GM18517 (cell line): ENCODE measurements around the gene DPF3.

Source experiments
- ATAC-seq: cut with Tn5 transposase; IDR thresholded peaks from one replicate; pipeline ENCODE4 v1.9.1; 2021; ENCODE audit warnings: mild to moderate bottlenecking, moderate library complexity; ENCODE audit not compliant: unreplicated experiment

Gene DPF3

DNA sequence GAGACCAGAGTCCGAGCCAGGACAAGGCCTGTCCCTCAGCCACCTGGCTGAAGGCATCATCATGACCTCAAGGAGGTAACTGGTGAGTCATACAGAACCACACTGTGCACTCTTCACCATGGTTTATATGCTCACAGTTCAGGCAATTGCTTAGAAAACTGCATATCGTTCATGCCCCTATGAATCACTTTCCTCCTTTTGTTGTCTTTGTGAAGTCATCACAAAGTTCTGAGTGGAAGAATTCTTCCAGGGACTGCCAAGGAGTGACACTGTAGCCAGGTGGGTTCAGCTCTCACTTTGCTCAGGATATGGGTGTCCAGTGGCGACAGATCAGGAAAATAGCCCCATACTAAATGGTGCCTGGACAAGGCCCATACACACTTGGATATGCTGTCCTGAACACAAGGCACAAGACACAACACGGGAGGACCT is 92.5 kb downstream of the DPF3 start:
- no peak for ATAC-seq

DNA sequence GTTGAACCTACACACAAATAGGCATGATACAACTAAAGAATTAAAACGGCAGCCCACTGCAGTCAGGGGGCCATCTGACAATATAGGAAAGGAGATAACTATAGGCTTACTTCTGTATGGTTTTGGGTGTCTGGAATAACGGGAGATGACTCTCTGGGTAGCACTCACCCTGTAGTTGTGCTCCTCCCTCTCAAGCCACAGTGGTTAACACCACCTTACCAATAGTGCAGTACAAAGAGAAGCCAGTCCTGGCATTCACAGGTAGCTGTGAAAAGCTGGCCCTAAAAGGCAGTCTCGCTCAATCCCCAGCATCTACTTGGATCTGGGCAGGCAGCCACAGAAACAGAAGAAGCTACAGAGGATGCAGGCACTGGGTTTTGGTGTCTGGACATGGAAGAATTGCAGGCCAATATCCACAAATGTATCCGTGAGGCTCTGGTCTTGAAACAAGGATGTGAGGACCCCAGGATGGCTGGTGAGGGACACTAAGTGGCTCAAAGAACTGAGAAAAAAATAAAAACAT is 93.0 kb downstream of the DPF3 start:
- no peak for ATAC-seq

DNA sequence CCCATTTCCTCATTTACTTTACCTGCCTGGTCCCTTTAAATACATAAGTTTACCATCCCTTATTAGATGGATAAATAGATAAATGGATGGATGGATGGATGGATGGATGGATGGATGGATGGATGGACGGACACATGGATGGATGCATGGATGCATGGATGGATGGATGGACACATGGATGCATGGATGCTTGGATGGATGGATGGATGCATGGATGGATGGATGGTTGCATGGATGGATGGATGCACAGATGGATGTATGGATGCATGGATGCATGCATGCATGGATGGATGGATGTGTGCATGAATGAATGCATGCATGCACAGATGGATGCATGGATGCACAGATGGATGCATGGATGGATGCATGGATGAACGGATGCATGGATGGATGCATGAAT is 93.6 kb downstream of the DPF3 start:
- ATAC-seq: no peak

GRCh38 chr14:72796935-72797334 is 97.0 kb downstream of the DPF3 start:
- ATAC-seq: no peak

- ATAC-seq: no peak
Observed at GRCh38 chr14:72793156-72793939, 100.6 kb downstream of the DPF3 start.

- ATAC-seq: no peak
Observed at GRCh38 chr14:72792051-72792788, 101.7 kb downstream of the DPF3 start.

GRCh38 chr14:72790887-72791566 is 102.9 kb downstream of the DPF3 start:
- no peak for ATAC-seq

DNA sequence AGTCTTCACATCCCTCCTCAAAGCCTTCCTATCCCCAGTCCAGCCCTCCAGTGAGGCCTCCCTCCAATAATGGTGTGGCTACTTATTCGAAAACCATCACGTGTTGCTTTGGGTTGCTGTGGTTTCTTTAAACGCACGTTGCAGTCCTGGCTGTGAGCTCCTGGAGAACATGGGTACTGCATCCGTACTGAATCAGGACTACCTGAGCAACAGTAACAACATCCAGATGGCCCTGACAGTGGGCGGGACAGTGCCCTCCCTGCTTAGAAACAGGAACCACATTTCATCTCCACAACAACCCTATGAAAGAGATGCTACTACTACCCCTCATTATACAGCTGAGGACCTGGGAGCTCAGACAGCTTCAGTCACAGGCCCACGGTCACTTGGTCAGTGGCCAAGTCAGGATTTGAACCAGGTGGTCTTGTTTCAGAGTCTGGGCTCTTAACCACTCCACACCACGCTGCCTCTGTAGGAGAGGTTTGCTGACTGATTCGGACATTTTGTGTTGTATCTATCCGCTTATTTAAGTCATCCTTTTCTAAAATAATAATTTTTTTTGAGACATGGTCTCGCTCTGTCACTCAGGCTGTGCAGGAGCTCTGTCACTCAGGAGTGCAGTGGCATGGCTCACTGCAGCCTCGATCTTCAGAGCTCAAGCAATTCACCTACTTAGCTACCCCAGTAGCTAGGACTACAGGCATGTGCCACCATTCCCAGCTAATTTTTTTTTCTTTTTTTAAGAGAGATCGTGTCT is 104.8 kb downstream of the DPF3 start:
- no peak for ATAC-seq

DNA sequence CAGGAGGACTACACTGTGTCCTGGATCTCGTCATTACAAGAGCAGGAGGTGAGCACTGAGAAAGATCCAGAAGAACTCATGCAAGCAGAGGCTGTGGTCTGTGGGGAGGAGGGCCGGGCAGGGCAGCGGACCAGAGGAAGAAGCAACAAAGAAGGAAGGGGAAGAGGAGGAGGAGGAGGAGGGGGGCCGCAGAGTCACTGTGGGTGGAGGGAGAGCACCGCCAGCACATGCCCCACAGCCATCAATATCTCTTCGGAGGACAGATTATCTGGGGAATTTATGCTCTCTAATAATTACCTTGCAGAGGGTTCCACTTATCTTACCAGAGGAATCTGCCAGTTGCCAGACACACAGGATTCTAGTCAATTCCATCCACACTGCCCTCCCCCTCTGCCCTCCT is 105.6 kb downstream of the DPF3 start:
- ATAC-seq: no peak

GRCh38 chr14:72787841-72788240 is 106.1 kb downstream of the DPF3 start:
- ATAC-seq: no peak

GRCh38 chr14:72786378-72787350 is 107.2 kb downstream of the DPF3 start:
- ATAC-seq: no peak

DNA sequence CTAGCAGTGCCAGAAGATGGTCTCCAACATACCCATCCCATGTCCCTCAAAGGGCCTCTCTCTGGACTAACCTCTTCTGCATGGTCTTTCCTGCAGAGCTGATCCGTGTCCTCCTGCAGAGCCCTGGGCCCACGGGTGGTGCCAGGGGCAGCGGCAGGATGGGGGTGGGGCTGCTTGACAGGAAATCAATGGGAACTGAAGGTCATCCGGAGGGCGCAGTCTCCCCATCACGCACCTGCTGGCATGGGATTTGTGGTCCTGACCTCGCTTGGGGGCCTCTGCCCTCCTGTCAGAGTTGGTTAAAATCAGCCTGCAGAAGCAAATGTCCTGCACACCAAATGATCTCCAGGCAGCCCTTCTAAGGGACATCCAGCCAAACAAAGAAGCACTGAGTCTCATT is 110.2 kb downstream of the DPF3 start:
- ATAC-seq: no peak

GRCh38 chr14:72782817-72783216 is 111.1 kb downstream of the DPF3 start:
- no peak for ATAC-seq

DNA sequence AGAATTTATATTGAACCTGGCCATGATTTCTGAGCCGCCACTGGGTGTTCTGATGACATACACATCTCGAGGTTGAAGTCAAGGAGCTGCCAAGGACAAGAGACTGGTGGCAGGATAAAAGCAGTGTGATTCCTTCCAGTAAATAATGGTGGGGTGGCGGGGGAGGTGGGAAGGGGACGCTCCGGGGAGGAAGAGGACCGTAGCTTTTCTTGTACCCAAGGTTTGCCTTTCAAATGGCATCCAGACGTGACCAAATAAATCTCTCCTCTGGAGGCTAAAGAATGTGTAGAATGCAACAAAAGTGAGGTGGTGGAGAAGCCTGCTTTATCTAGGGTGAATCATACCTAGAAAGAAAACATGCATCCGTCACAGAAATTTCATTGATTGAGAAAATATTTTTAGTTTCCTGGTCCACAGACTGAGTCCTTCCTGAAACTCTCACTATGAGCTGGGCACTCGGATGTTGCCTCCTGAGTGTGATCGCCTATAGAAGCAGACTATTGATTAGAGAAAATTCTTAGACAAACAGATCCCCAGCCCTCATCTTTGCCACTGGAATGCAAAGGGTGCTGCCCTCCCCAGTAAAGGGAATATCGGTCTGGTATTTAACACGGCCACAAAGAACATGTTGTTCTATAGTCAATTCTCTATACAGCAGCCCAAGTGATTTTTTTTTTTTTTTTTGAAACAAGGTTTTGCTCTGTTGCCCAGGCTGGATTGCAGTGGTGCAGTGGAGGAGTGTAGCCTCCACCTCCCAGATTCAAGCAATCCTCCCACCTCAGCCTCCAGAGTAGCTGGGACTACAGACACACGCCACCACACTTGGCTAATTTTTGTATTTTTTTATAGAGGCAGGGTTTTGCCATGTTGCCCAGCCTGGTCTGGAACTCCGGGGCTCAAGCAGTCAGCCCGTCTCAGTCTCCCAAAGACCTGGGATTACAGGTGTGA is 112.1 kb downstream of the DPF3 start:
- no peak for ATAC-seq

GRCh38 chr14:72780751-72781150 is 113.2 kb downstream of the DPF3 start:
- no peak for ATAC-seq

- ATAC-seq: no peak
Observed at GRCh38 chr14:72779679-72780078, 114.2 kb downstream of the DPF3 start.

DNA sequence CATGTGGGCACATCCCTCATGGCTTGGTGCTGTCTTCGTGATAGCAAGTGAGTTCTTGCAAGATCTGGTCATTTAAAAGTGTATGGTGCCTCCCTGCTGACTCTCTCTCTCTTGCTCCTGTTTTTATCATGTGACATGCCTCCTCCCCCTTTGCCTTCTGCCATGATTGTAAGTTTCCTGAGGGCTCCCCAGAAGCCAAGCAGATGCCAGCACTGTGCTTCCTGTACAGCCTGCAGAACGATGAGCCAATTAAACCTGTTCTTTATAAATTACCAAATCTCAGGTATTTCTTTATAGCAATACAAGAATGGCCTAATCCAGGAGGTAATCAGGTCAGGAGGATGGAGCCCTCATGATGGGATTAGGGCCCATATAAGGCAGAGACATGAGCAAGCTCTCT is 116.3 kb downstream of the DPF3 start:
- no peak for ATAC-seq

DNA sequence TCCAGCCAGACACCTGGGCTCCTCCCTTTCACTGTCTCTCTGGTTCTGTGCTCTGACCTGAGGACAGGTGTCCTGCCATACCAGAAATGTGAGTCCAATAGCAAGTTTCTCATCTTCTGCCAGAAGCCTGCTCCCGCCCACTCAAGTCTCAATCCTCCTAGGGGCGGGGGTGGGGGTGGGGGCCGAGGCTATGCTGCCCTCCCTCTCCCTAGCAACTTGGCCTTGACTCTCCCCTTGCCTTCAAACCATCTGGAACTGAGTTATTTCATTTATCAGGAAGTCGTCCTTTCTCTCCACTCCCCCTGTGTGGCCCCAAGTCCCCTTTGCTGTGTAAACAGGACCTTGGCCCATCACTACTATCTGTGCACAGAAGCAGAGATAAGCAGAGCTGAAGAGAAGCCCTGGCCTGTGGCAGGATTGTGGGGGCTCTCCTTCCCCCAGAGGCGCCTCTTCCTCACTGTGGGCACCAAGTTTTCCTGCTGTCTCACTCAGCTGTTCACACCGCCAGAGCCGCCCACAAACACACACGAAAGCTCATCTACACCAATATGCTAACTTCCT is 117.1 kb downstream of the DPF3 start:
- no peak for ATAC-seq
